ENCODE measurements around the gene LYPLA2.

Gene LYPLA2

GRCh38 chr1:23751050-23751814, 39.7 kb upstream of the LYPLA2 start:
- no peak overlapping the region for H3K4me3 ChIP-seq (ENCODE audit: low read depth, low read length)
- peak; percentile 92 for TF ChIP-seq CTCF (IDR thresholded peaks at IDR 0.05; ENCODE audit: low read depth, low read length, missing control alignments)
- DNase-seq (ENCODE audit: low read depth): no peak

- TF ChIP-seq CTCF (IDR thresholded peaks at IDR 0.05; ENCODE audit: low read depth, low read length, missing control alignments): no peak
- no peak for DNase-seq (ENCODE audit: low read depth)
- H3K4me3 ChIP-seq (ENCODE audit: low read depth, low read length): no peak overlapping the region
Measured at GRCh38 chr1:23751815-23752200, 39.1 kb upstream of the LYPLA2 start.

- TF ChIP-seq CTCF (IDR thresholded peaks at IDR 0.05; ENCODE audit: low read depth, low read length, missing control alignments): no peak
- H3K4me3 ChIP-seq (ENCODE audit: low read depth, low read length): no peak overlapping the region
- DNase-seq (ENCODE audit: low read depth): no peak
Measured at GRCh38 chr1:23752909-23753308, 38.0 kb upstream of the LYPLA2 start.

GRCh38 chr1:23756676-23757075, 34.3 kb upstream of the LYPLA2 start:
- TF ChIP-seq CTCF (IDR thresholded peaks at IDR 0.05; ENCODE audit: low read depth, low read length, missing control alignments): no peak
- H3K4me3 ChIP-seq (ENCODE audit: low read depth, low read length): no peak overlapping the region
- DNase-seq (ENCODE audit: low read depth): no peak

- no peak for TF ChIP-seq CTCF (IDR thresholded peaks at IDR 0.05; ENCODE audit: low read depth, low read length, missing control alignments)
- no peak for DNase-seq (ENCODE audit: low read depth)
- no peak overlapping the region for H3K4me3 ChIP-seq (ENCODE audit: low read depth, low read length)
Measured at GRCh38 chr1:23757812-23758211, 33.1 kb upstream of the LYPLA2 start.

GRCh38 chr1:23759277-23759676, 31.7 kb upstream of the LYPLA2 start:
- no peak for TF ChIP-seq CTCF (IDR thresholded peaks at IDR 0.05; ENCODE audit: low read depth, low read length, missing control alignments)
- DNase-seq (ENCODE audit: low read depth): no peak
- H3K4me3 ChIP-seq (ENCODE audit: low read depth, low read length): no peak overlapping the region

GRCh38 chr1:23763041-23763577, 27.8 kb upstream of the LYPLA2 start:
- no peak overlapping the region for H3K4me3 ChIP-seq (ENCODE audit: low read depth, low read length)
- no peak for TF ChIP-seq CTCF (IDR thresholded peaks at IDR 0.05; ENCODE audit: low read depth, low read length, missing control alignments)
- no peak for DNase-seq (ENCODE audit: low read depth)

Data from GM12864 (cell line).